ENCODE results near the gene MEGF6. TPM values are rescaled to one million over a fixed set of nuclear protein-coding genes. Genes with fewer than 3 reads are reported as not detected.

MEGF6 gene
- total RNA-seq, 2 donors from 2014 or later: 273 to 304 TPM

GRCh38 chr1:3478187-3478586 is 133.1 kb downstream of the MEGF6 start:
- no peak for ATAC-seq (ENCODE audit: insufficient number of reproducible peaks, low FRiP score, low read depth)
- Histone ChIP-seq H3K27me3 (replicated peaks; ENCODE audit: insufficient read depth) (no peaks in the 10 kb centered on the region), H3K4me1 (ENCODE audit: control insufficient read depth in 1 of 2, low read depth in 2 of 2) (no peaks in the 10 kb centered on the region), H3K4me3 (no peak overlapping the region), H3K36me3 (no peaks in the 10 kb centered on the region), H3K9me3 (no peaks in the 10 kb centered on the region), H3K27ac (no peak overlapping the region)
- DNase-seq (ENCODE audit: low spot score): no peak
- no peak for TF ChIP-seq CTCF (IDR thresholded peaks at IDR 0.05)

GRCh38 chr1:3477241-3477995 is 133.9 kb downstream of the MEGF6 start:
- Histone ChIP-seq H3K4me3 (no peak overlapping the region), H3K36me3 (no peaks in the 10 kb centered on the region), H3K27me3 (replicated peaks; ENCODE audit: insufficient read depth) (no peaks in the 10 kb centered on the region), H3K4me1 (ENCODE audit: control insufficient read depth in 1 of 2, low read depth in 2 of 2) (no peaks in the 10 kb centered on the region), H3K9me3 (no peaks in the 10 kb centered on the region), H3K27ac (no peak overlapping the region)
- no peak for TF ChIP-seq CTCF (IDR thresholded peaks at IDR 0.05)
- DNase-seq (ENCODE audit: low spot score): no peak
- ATAC-seq (ENCODE audit: insufficient number of reproducible peaks, low FRiP score, low read depth): no peak

- ATAC-seq (ENCODE audit: insufficient number of reproducible peaks, low FRiP score, low read depth) (no peak), DNase-seq (ENCODE audit: low spot score) (no peak)
- H3K4me1 ChIP-seq (ENCODE audit: control insufficient read depth in 1 of 2, low read depth in 2 of 2): no peaks in the 10 kb centered on the region
- H3K27me3 ChIP-seq (replicated peaks; ENCODE audit: insufficient read depth): no peaks in the 10 kb centered on the region
- no peak overlapping the region for H3K27ac ChIP-seq
- H3K4me3 ChIP-seq: no peak overlapping the region
- no peak for TF ChIP-seq CTCF (IDR thresholded peaks at IDR 0.05)
- H3K9me3 ChIP-seq: no peaks in the 10 kb centered on the region
- no peaks in the 10 kb centered on the region for H3K36me3 ChIP-seq
Measured at GRCh38 chr1:3476666-3477065, 134.6 kb downstream of the MEGF6 start.

- no peaks in the 10 kb centered on the region for H3K4me1 ChIP-seq (ENCODE audit: control insufficient read depth in 1 of 2, low read depth in 2 of 2)
- H3K36me3 ChIP-seq: no peaks in the 10 kb centered on the region
- no peaks in the 10 kb centered on the region for H3K27me3 ChIP-seq (replicated peaks; ENCODE audit: insufficient read depth)
- DNase-seq (ENCODE audit: low spot score) (no peak), ATAC-seq (ENCODE audit: insufficient number of reproducible peaks, low FRiP score, low read depth) (no peak)
- TF ChIP-seq CTCF (IDR thresholded peaks at IDR 0.05): no peak
- no peak overlapping the region for H3K27ac ChIP-seq
- no peaks in the 10 kb centered on the region for H3K9me3 ChIP-seq
- H3K4me3 ChIP-seq: no peak overlapping the region
Measured at GRCh38 chr1:3475839-3476573, 135.3 kb downstream of the MEGF6 start.

- ATAC-seq (ENCODE audit: insufficient number of reproducible peaks, low FRiP score, low read depth) (no peak), DNase-seq (ENCODE audit: low spot score) (no peak)
- H3K27ac ChIP-seq: no peak overlapping the region
Measured at GRCh38 chr1:3474421-3474820, 136.9 kb downstream of the MEGF6 start.

More at GRCh38 chr1:3474421-3474820, 136.9 kb downstream of the MEGF6 start:
- TF ChIP-seq CTCF (IDR thresholded peaks at IDR 0.05): no peak
- Histone ChIP-seq H3K9me3 (no peaks in the 10 kb centered on the region), H3K4me3 (no peak overlapping the region), H3K27me3 (replicated peaks; ENCODE audit: insufficient read depth) (no peaks in the 10 kb centered on the region), H3K36me3 (no peaks in the 10 kb centered on the region), H3K4me1 (ENCODE audit: control insufficient read depth in 1 of 2, low read depth in 2 of 2) (no peaks in the 10 kb centered on the region)

Measured in thoracic aorta (tissue), 2 donors.